HG03575 (cell line): Measurements from ENCODE around the gene MCRIP2.

ENCODE experiments used
- ATAC-seq: cut with Tn5 transposase; IDR thresholded peaks from one replicate; pipeline ENCODE4 v1.9.1; 2021; ENCODE audit not compliant: unreplicated experiment, insufficient number of reproducible peaks, low FRiP score; ENCODE audit errors: extremely low read depth

Gene MCRIP2

DNA sequence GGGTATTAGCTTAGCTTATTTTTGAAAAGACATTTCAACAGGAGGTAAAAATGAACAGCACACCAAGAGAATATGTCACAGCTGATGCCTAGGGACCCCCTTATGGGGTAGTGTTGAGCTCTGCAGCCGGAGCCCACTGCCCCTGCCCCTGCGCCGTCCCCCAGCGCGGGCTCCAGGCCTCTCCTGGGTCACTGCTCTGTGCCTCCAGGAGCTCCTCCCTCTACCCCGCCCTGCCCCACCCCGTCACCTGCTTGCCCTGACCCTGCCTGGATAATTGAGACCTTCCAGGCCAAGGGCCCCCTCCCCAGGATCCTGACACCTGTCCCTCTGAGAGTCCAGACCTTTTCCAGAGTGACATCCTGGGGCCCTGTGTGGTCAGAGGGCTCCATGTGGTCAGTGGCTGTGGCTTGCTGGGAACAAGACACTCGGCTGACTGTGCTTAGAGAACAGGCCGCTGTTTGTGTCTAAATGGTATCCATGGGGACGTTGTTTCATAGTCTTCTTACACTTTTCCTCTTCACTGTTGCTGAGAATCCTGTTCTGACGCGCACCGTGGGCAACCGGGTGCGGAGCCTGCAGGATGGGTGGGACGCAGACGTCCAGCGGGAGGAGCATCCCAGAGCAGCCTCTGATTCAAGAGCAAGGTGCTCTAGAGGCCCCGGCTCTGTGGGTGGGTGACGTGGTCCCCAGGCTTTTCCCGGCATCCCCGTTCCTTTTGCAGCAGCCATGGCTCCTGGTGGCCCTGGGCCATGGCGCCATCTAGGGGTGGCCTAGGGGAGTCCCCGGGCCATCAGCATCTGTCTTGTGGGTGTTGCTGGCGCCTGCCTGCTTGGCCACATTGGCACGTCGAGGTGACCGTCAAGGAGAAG, 30.9 kb upstream of the MCRIP2 start:
- ATAC-seq, result no peak

DNA sequence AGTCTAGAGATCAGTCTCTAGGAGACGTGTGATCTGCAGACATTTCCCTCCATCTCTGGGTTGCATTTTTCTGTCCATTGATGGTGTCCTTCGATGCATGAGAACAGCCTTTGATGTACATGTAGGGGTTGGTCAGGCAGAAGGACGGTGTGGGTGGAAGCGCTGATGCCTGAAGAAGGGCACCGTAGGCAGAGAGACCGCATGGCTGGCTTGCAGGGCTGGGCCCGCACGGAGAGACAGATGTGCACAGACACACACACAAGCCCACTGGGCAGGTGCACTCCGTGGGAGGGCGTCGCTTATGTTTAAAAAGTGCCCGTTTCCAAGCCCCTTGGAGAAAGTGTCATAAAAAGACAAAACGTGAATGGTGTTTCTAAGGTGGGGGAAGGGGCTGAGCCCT, 26.5 kb upstream of the MCRIP2 start:
- no peak for ATAC-seq

DNA sequence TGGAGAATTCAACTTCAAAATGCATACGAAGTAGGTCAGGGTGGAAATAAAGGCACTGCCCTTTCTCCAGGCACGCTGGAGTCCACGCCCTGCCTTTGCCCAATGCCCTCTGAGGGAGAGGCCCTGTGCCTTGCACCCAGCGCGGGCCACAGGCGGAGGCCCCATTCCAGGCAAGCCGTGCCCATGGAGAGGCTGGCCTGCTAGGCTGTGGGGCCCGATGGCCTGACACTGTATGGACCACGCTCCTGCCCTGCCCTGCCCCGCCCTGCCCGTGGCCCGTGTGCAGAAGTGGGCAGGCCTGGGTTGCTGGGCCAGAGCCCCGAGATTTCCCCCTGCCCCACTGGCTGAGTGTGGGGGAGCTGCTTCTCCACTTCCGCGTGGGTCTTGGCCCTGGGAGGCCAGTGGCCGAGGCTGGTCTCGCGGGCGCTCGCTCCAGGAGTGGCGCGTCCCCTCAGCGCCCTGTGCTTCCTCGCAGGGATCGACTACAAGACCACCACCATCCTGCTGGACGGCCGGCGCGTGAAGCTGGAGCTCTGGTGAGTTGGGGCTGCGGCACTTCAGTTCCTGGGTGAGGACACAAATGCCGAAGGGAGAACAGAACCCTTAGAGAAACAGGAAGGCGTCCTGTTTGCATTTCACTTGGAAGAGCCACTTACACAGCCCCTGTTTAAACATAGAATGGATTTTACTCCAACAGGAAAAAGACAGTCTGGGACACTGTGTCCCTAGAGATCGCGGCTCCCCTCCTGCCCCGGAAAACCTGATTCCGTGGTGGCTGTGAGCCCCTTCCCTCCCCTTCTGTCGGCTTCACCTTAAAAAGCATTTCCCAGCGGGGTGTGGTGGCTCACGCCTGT, 24.7 kb upstream of the MCRIP2 start:
- no peak for ATAC-seq

DNA sequence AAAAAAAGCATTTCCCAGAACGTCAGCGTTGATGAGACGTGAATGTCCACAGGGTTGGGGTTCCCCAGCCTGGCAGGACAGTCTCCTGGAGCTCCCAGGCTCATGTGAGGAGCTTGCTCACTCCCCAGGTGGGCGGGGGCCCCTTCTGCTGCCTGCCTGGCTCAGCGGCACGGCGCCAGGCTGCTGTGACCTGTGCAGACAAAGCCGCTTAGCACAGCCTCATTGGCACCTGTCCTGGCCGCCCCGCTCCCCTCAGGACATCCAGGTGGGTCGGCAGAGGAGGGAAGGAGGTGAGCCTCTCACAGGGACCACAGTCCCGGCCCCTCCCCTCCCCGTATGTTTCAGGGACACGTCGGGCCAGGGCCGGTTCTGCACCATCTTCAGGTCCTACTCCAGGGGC, 23.8 kb upstream of the MCRIP2 start:
- ATAC-seq, result no peak

DNA sequence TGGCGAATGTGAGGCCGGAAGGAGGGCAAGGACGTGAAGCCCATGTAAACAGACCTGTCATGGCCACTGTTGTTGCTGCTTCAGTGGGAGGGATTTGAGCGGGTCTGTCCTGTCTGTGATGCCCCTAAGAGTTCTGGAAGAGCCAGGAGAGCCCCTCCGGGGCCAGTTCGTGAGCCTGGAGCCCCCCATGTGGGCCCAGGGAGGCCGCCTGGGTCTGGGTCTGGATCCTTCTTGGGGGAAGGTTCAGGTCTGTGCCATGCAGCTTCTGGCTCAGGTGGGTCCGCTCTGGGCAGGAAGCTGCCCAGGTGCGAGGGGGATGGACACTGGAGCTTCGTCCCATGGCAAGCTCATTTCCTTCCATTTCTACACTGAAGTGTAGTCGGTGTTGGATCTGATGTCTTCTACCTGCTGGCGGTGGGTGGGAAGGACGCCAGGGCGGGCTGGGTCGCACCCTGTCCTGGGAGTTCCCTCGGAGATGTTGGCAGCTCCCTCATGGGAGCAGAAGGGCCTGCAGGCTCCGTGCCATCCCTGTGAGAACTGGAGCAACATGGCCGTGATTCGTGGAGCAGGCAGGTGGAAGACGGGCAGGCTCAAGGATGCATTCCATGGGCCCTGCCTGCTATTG, 22.0 kb upstream of the MCRIP2 start:
- ATAC-seq, result no peak

DNA sequence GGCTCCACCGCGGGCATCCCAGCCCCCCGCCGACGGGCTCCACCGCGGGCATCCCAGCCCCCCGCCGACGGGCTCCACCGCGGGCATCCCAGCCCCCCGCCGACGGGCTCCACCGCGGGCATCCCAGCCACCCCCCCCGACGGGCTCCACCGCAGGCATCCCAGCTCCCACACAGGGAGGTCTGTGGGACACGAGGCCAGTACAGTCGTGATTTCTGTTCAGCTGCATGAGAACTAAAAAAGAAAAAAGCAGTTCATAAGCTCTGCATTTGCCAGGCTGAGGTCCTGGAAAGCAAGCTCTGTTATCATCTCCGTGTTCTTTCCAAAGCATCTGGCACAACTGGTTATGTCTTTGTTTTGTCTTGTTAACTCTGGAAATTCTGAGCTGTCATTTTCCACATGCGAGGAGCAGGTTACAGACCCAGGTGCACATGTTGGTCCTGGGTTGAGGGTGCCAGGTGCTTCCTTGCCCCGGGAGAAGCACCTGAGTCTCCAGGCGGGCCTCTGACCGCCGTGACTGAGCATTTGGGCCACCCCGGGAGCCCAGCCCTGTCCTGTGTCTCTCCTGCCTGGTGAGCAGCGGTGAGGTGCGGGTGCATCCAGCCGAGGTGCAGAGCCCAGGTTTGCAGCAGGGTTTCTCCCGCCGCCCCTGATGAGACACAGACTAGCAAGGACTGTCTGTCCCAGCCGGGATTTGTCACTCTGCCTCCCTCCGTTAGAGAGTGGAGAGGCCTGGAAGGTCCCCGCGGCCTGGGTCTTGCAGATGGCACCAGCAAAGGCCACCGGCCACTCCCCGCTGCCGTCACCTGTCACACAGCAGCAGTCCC, 20.7 kb upstream of the MCRIP2 start:
- ATAC-seq, result no peak

DNA sequence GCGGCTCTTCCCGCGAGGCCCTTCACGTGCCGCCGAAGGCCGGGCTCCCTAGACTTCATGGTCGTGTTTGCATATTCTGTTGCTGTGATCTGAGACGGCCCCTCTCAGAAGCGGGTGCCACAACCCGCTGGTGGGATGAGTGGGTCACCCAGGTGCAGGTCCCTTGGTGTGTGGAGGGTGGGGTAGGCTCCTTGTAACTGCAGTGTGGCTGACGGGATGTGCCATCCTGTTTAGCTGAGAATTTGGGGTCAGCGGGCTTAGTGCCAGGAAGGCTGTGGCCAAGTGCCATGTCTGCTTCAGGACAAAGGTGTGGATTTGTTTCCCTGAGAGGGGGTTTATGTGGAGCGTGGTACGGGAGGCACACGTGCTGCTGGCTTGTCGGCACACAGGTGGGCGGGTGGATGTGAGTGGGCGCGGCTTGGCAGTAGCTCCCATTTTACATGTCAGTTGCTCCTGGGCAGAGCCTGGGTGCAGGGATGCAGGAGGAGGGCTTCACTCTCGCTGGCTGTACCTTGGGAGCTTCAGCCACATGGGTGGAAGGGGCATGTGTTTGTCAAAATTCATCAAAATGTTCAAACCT, 20.0 kb upstream of the MCRIP2 start:
- no peak for ATAC-seq

DNA sequence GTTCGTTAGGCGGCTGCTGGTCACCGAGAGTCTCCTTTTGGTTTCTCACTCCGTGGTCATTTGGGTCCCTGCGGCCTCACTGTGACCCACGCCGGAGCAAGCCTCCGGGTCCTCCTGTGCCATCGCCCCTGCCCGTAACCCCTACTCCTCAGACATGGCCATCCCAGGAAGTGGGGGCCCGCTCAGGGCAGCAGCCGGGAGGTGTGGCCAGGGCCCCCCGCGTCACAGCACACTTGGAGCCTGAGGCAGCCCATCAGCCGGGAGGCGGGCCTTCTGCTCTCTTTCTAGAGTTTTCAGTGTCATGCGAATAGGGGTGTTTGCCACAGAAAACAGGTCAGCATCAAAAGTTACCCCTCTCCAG, 18.7 kb upstream of the MCRIP2 start:
- ATAC-seq, result no peak

DNA sequence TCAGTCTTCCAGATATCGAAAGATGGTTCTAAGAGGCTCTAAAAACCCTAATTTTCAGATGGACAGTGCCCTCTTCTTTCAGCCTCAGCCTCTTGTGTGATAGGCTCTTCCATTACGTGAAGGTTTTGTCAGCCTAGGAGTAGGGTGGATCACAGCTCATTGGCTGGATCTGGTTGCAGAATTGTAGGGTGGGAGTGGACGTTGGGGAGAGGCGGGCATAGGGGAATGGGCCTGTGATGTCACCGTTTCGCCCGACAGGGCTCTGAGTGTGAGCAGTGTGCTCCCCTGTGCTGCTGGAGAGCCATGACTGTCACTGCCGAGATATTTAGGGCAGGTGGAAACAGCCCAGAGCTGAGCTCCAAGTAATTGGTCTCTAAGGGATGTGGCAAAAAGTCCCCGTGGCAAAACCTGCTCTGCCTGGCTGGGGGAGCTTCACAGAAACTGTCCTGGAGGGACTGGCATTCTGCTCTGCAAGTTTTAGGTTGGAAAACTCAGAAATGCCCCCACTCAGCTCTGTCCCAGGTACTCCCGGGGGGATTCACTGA, 17.0 kb upstream of the MCRIP2 start:
- ATAC-seq, result no peak

DNA sequence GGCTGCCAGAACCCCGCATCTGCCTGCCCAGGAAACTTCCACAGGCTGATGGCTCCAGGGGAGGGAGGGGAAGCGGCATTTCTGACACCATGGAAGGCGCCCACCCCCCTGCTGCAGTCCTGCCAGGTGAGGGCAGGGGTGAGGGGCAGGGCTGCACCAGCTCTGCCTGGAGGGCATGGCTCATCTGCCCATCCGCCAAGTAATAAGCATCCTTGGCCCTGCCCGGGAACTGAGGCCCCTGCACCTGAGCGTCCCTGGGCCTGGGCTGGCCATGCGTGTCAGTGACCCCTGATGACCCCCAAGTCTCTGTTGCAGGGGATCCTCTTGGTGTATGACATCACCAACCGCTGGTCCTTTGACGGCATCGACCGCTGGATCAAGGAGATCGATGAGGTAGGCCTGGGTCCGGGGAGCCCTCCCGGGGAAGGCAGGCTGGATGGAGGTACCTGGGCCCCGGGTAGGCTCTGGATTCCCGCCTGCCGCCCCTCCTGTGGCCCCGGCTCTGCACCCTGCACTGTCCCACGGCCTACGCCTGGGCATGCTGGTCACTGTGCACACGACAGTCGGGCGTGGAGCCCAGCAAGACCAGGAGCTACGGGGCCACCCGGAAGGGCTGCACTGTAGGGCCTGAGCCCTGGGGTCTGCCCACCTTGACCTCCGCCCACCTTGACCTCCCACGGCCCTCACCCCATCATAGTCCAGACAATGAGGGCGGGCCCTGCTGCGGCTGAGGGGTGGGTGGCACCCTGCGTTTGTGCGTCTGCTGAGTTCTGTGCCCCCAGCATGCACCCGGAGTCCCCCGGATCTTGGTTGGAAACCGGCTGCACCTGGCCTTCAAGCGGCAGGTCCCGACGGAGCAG, 16.3 kb upstream of the MCRIP2 start:
- ATAC-seq, result no peak

DNA sequence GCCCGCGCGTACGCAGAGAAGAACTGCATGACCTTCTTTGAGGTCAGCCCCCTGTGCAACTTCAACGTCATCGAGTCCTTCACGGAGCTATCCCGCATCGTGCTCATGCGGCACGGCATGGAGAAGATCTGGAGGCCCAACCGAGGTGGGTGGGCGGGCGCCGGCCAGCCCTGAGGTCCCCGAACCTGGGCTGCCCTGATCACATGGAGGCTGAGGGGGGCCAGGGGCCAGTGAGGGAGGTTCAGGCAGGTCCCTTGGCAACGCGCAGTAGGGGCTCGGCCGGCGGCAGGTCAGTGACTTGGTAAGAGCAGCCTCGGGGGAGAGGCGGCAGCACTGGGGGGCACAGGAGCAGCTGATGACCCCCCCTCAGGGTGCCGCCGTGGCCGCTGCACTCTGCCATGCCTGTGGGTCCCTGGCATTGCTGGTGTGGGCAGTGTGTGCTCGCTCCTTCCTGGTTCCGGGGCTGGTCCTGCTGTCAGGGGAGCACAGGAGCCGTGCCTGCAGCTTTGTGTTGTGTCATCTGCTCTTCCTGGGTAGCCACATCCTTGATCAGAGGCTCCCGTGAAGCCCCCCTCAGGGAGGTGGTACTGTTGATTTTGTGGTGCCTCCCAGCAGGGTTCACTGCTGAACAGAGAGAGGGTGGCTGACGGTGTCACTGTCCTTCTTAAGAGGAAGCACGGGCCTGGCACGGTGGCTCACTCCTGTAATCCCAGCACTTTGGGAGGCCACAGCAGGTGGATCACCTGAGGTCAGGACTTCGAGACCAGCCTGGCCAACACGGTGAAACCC, 15.5 kb upstream of the MCRIP2 start:
- no peak for ATAC-seq

DNA sequence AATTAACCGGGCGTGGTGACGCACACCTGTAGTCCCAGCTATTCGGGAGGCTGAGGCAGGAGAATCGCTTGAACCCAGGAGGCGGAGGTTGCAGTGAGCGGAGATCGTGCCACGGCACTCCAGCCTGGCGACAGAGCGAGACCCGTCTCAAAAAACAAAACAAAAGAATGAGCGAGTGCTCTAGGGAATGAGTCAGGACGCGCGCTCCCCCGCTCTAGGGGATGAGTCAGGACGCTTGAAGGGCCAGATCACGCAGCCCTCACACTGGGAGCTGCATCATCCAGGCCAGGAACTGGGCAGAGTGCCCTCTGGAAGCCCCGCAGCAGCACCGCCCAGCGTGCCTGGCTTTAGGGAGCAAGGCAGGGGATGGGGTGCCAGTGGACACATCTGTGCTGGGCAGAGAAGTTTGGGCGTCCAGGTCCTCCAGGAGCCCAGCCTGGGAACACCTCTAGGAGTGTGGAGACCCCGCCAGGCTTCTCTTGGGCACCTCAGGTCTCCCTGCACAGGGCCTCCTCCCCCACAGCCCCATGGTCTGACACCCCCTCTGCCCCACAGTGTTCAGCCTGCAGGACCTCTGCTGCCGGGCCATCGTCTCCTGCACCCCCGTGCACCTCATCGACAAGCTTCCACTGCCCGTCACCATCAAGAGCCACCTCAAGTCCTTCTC, 14.7 kb upstream of the MCRIP2 start:
- no peak for ATAC-seq

DNA sequence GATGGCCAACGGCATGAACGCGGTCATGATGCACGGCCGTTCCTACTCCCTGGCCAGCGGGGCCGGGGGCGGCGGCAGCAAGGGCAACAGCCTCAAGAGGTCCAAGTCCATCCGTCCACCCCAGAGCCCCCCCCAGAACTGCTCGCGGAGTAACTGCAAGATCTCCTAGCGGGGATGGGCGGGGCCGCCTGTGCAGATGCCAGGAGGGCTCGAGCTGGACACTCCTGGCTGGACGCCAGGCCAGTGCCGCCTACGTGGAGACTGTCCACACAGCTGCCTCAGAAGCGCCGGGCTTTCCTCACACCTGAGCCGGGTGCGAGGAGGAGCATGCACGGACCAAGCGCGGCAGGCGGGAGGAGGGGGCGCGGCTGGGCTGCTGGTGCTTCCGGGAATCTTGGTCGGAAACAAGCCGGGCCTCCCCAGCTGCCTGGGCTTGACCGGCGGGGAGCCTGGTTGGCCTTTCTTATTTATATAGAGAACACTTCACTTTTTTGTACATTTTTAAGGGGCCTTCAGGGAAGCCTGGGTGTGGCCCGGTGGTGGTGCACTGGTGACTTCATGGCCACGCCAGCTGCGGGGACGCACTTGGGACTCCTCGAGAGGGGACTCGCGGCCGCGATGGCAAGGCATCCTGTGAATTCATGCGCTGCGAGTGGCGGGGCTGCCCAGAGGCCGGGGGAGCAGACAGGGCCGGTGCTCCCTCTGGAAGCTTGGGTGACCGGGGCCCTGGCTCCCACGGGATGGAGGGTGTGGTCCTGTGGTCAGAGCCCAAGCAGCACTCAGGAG, 14.0 kb upstream of the MCRIP2 start:
- no peak for ATAC-seq

DNA sequence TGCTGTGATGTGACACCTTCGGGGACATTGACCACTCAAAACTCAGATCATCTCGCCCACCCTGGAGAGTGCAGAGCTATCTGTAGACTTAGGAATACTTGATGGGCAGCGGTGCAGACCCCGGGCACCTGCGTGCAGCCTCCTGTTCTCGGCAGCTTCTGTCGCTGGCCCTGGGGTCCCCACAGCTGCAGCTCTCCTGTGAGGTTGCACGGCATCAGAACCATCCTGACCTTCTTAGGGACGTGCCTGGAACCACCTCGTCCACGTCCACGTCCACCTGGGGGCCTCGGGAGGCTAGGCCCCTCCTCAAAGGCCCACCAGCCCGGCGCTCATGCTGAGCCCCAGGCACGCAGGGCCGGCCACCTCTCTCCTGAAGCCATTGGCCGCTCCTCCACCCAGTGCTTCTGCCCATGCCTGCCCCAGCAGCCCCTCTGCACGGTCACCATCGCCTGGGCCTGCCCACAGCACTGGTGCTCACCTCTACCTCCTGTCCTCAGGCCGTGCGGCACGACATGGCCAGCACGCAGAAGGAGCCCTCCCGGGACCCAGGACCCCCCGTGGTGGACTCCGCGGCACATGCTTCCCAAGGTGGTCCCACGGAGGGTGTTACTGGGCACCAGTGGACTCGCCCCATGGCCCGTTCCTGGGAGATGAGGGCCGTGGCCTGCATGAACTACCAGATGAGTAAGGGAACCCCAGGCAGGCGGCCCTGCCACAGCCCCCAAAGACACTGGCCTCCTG, 13.1 kb upstream of the MCRIP2 start:
- ATAC-seq, result no peak

DNA sequence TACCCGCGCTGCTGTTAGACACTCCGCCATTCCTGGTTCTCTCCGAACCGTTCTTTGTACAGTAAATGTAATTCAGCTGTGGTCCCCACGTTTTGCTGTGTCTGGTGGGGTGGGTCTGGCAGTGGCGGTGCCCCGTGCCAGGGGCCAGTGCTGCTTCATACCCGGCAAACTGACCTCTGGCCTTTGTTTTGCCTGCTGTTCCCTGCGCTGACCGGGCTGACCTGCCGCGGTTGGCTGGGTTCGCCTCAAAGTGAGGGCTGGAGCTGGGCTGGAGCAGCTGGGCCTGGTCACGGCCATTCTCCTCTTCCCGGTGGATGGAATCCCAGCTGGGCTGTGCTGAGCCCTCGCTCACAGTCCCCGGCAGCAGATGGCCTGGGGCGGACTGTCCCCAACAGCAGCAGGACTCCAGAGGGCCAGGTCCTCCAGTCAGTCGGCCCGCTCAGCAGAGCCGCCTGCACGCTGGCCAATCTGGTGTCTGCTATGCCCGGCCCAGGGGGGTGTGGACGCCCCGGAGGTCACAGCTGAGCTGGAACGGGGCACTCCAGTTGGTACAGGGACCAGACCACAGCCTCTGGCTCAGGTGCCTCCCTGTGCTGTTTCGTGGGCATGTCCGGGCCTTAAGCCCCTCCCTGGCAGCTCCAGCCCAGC, 12.3 kb upstream of the MCRIP2 start:
- ATAC-seq, result no peak
